K562 (cell line): ENCODE results near the gene AMOTL1. TPM values are rescaled to one million over a fixed set of nuclear protein-coding genes. Genes with fewer than 3 reads are reported as not detected.

Experiments
- ATAC-seq: fragments of 200-7000 bp; cut with Tn5 transposase; 3 replicates; pipeline ENCODE4 v1.9.1; 2020; ENCODE audit warnings: moderate library complexity
- BruUV-seq: library from RNA; stranded (reverse); fragments of 400-500 nt; replicated peaks from 2 replicates; lab custom pipeline; 2021; lab: Mats Ljungman, UMichigan
- CTCF ChIA-PET: fragments of 300-600 bp; formaldehyde crosslinking; extraction: SDS; loops from one replicate; lab custom pipeline; 2021; ENCODE audit warnings: low intra/inter-chr PET ratio; lab: Yijun Ruan, JAX
- POLR2A ChIA-PET: fragments of 300-600, 350-650 bp; sonication (Branson Sonifier 250); formaldehyde crosslinking; extraction: SDS; loops from one replicate; lab custom pipeline; 2021; ENCODE audit warnings: antibody characterized with exemption, inconsistent platforms; lab: Yijun Ruan, JAX
- DNase-seq, 4 experiments: peaks; one replicate each; pipeline versions ENCODE4 v3.0.0 to v3.0.0-alpha.2; 2011 to 2018; ENCODE audit warnings: low spot score in 3 of 4, mixed read lengths in 3 of 4; ENCODE audit errors: extremely low read depth in 1 of 4
- FAIRE-seq: peaks from 2 replicates; lab custom pipeline; 2011; peaks lifted over from hg19 to GRCh38; lab: Jason Lieb, UNC
- H2AFZ ChIP-seq: 2 replicates; pipeline ENCODE4 v1.6.0; 2011; ENCODE audit warnings: low read depth, low read length, control low read depth, inconsistent platforms
- H3K27ac ChIP-seq: fragments of 200-600 bp; 3 replicates; pipeline ENCODE4 v1.8.0; 2011; ENCODE audit warnings: low read depth, mild to moderate bottlenecking, control low read depth, inconsistent platforms, low read length, moderate library complexity, mixed read lengths; ENCODE audit errors: extremely low read depth
- H3K27me3 ChIP-seq, 2 experiments: fragments of 300-600 bp in 1 of 2; 2 replicates in 1 of 2; 3 replicates in 1 of 2; pipeline versions ENCODE4 v1.6.0 to v1.8.0; 2011; ENCODE audit warnings: inconsistent platforms in 2 of 2, low read length in 2 of 2, mild to moderate bottlenecking in 1 of 2, mixed read lengths in 1 of 2, moderate library complexity in 1 of 2; ENCODE audit not compliant: control insufficient read depth in 2 of 2, insufficient read depth in 2 of 2
- H3K36me3 ChIP-seq: fragments of 300-600 bp; 3 replicates; pipeline ENCODE4 v1.8.0; 2011; ENCODE audit warnings: mild to moderate bottlenecking, low read length, inconsistent platforms; ENCODE audit not compliant: control insufficient read depth, insufficient read depth
- H3K4me1 ChIP-seq, 2 experiments: fragments of 200-600 bp in 1 of 2; replicated peaks in 1 of 2; 2 replicates in 1 of 2; 3 replicates in 1 of 2; pipeline versions ENCODE4 v1.5.1 to v1.8.0; 2011; ENCODE audit warnings: inconsistent platforms in 2 of 2, low read length in 2 of 2, mild to moderate bottlenecking in 1 of 2, mixed read lengths in 1 of 2, moderate library complexity in 1 of 2; ENCODE audit not compliant: control insufficient read depth in 2 of 2, insufficient read depth in 2 of 2
- H3K4me2 ChIP-seq: 2 replicates; pipeline ENCODE4 v1.6.1; 2011; ENCODE audit warnings: low read length, control low read depth, inconsistent platforms, mixed read lengths; ENCODE audit not compliant: insufficient read depth
- H3K4me3 ChIP-seq: fragments of 200-600 bp; sonication (generic), shearing (Covaris generic); 2 replicates; pipeline ENCODE4 v1.5.1; 2016; ENCODE audit warnings: control low read depth, inconsistent platforms
- H3K79me2 ChIP-seq: fragments of 200-600 bp; 3 replicates; pipeline ENCODE4 v1.8.0; 2011; ENCODE audit warnings: low read length, inconsistent platforms; ENCODE audit not compliant: control insufficient read depth, insufficient read depth
- H3K9ac ChIP-seq, 2 experiments: 2 replicates each; pipeline versions ENCODE4 v1.6.0 to v1.6.1; 2011; ENCODE audit warnings: low read depth in 2 of 2, low read length in 2 of 2, control low read depth in 1 of 2, inconsistent platforms in 1 of 2, mild to moderate bottlenecking in 1 of 2, mixed read lengths in 1 of 2; ENCODE audit not compliant: insufficient read depth in 1 of 2
- H3K9me1 ChIP-seq: one replicate; pipeline ENCODE4 v1.6.0; 2011; ENCODE audit warnings: inconsistent platforms, mild to moderate bottlenecking, low read length, moderate library complexity; ENCODE audit not compliant: control insufficient read depth, insufficient read depth
- H3K9me3 ChIP-seq: replicated peaks from 2 replicates; pipeline ENCODE4 v1.5.1; 2011; ENCODE audit warnings: low read depth, low read length, inconsistent platforms; ENCODE audit not compliant: control insufficient read depth, insufficient read depth
- H4K20me1 ChIP-seq: replicated peaks from 2 replicates; pipeline ENCODE4 v1.6.1; 2011; ENCODE audit warnings: low read length, inconsistent platforms, mixed read lengths; ENCODE audit not compliant: control insufficient read depth, insufficient read depth
- CBFA2T2 ChIP-seq: fragments of 450-650 bp; conservative IDR thresholded peaks from 2 replicates; pipeline ENCODE4 v1.6.1; 2017; ENCODE audit warnings: mild to moderate bottlenecking
- CBFA2T3 ChIP-seq: fragments of 450-650 bp; IDR thresholded peaks from 2 replicates; pipeline ENCODE4 v1.6.1; 2017
- CHD2 ChIP-seq: IDR thresholded peaks from 2 replicates; pipeline ENCODE4 v1.6.1; 2011; ENCODE audit warnings: low read depth, low read length
- ZNF175 ChIP-seq: fragments of 200-800 bp; sonication (Bioruptor generic); IDR thresholded peaks from 2 replicates; pipeline ENCODE4 v1.6.1; 2016; ENCODE audit warnings: low read depth, mild to moderate bottlenecking, missing genetic modification characterization, missing compliant biosample characterization
- WGBS: fragments of 100-300 bp; shearing (Covaris generic); methylation state at CpG from one replicate; pipeline ENCODE4 v1.1.6; 2016; ENCODE audit warnings: low coverage, mixed read lengths; ENCODE audit not compliant: insufficient coverage; ENCODE audit errors: missing lambda C conversion rate; 5-methylcytosine and 5-hydroxymethylcytosine counted together
- in situ Hi-C: fragments of 300-500 bp; cut with MboI; formaldehyde crosslinking; loops from 4 replicates; pipeline ENCODE4 v1.15.0; 2018; ENCODE audit warnings: inconsistent platforms, mixed read lengths
- intact Hi-C: fragments of 100-400 bp; cut with micrococcal nuclease; formaldehyde crosslinking; loops from 2 replicates; pipeline ENCODE4 v1.14.2; 2022
- polyA plus RNA-seq, 8 experiments: library from polyadenylated mRNA; depleted of rRNA in 4 of 8; stranded (reverse) in 5 of 8; unstranded in 3 of 8; fragments of >200 nt; fragmentation: Nextera tagmentation in 2 of 8; fragmentation: Illumina TruSeq in 1 of 8; extraction: Ambion mirVana in 2 of 8; extraction: Trizol in 1 of 8; gene quantifications; 2 replicates each; pipeline versions ENCODE4 v1.2.1 to v1.2.3, GENCODE V29; 2011 to 2014; ENCODE audit warnings: inconsistent platforms in 1 of 8, missing spikeins in 1 of 8
- total RNA-seq, 7 experiments: library from RNA; depleted of rRNA in 6 of 7; stranded (reverse); fragments of >200 nt in 6 of 7; fragmentation: Illumina TruSeq in 2 of 7; extraction: Trizol in 2 of 7; gene quantifications; 2 replicates each; pipeline versions ENCODE4 v1.2.1 to v1.2.3, GENCODE V29; 2011 to 2021; ENCODE audit warnings: low replicate concordance in 1 of 7
- TF ChIP-seq, protein P1 (sequence below): sonication (generic); formaldehyde crosslinking; IDR thresholded peaks from 2 replicates; pipeline ENCODE4 v1.9.0; 2022; ENCODE audit warnings: mild to moderate bottlenecking, missing genetic modification reagents
- TF ChIP-seq, protein P2 (sequence below): sonication (generic); IDR thresholded peaks from 2 replicates; pipeline ENCODE4 v1.6.1; 2016

The AMOTL1 gene
- total and polyA plus RNA-seq, 9 of the 15 experiments (the other 6 are each of a cell fraction or from before 2014, with no cell fraction given): 4.0 to 35.4 (median 14.0) TPM

DNA sequence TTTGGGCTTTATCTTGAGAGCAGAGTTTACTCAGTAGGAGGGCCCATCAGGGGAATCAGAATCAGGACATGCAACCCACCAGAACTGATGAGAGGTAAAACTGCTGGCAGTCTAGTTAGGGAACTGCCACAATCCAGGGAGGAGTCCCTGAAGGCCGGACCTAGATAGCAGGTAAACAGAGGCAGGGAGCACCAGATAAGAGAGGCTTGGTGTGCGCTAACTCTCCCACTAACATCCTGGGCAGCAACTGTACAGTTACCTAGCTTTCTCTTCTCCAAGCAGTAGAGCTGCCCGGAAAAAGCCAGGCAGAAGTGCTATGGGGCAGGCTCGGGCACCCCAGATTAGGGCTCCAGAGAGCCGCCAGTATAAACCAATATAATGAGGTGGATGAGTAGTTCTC lies 865 bp upstream of the AMOTL1 start:
- Histone ChIP-seq H3K79me2 (peaks cover 36% of the 10 kb centered on the region), H2AFZ (peak overlapping the region; percentile 68), H3K4me3 (peak overlapping the region; percentile 59), H3K27ac (peak overlapping the region; percentile 87), H4K20me1 (no peaks in the 10 kb centered on the region), H3K9me1 (no peaks in the 10 kb centered on the region), H3K9ac (peak overlapping the region; percentile 41 to 84; a peak in 3 of 4 replicates), H3K4me1 (peaks cover 20 to 25% of the 10 kb centered on the region in 2 experiments), H3K9me3 (no peaks in the 10 kb centered on the region), H3K4me2 (peak overlapping the region; percentile 74), H3K36me3 (no peaks in the 10 kb centered on the region), H3K27me3 (no peaks in the 10 kb centered on the region; a peak in 1 of 5 replicates)
- intact Hi-C loops (loop anchor here (10.0 kb wide), 2 partner anchors 198 to 242 kb away; no protein-coding TSS in a partner anchor), in situ Hi-C loops (no loop called here)
- BruUV-seq: no TSS peak
- DNase-seq: peak in 3 of 4 experiments; percentile 34 to 65 (median 37)
- CTCF ChIA-PET: no interaction called here
- WGBS: 0% methylated on average over 5 of the region's 5 CpGs
- no peak for FAIRE-seq
- TF ChIP-seq CBFA2T2: 0 out of 2 replicates have a peak, but pooled peaks have one; percentile 7
- no peak for TF ChIP-seq CHD2
- TF ChIP-seq, protein P1, sequence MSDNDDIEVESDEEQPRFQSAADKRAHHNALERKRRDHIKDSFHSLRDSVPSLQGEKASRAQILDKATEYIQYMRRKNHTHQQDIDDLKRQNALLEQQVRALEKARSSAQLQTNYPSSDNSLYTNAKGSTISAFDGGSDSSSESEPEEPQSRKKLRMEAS: no peak
- TF ChIP-seq, protein P2, sequence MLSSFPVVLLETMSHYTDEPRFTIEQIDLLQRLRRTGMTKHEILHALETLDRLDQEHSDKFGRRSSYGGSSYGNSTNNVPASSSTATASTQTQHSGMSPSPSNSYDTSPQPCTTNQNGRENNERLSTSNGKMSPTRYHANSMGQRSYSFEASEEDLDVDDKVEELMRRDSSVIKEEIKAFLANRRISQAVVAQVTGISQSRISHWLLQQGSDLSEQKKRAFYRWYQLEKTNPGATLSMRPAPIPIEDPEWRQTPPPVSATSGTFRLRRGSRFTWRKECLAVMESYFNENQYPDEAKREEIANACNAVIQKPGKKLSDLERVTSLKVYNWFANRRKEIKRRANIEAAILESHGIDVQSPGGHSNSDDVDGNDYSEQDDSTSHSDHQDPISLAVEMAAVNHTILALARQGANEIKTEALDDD: 0 out of 2 replicates have a peak, but pooled peaks have one; percentile 40
- peak; percentile 2; the same call in 1 of the 2 replicates for TF ChIP-seq ZNF175 (CRISPR knock-in tag)
- peak; percentile 47; the same call in 1 of the 2 replicates for TF ChIP-seq CBFA2T3
- no peak for ATAC-seq
- POLR2A ChIA-PET: interaction anchor here (0.6 to 2.6 kb wide), 8 partner anchors 9 to 555 kb away, joined by 3 to 15 read pairs (median 4); no protein-coding TSS in a partner anchor
